CD4-positive, alpha-beta T cell (primary cell): ENCODE data around the gene RRAS. TPM values are rescaled to one million over a fixed set of nuclear protein-coding genes. Genes with fewer than 3 reads are reported as not detected.

Source experiments
- ATAC-seq: fragments of 200-7000 bp; cut with Tn5 transposase; one replicate; pipeline ENCODE4 v1.10.0; 2022; ENCODE audit warnings: mild to moderate bottlenecking; ENCODE audit not compliant: poor library complexity
- CTCF ChIA-PET: fragments of 350-600 bp; sonication (Branson Sonifier 250); formaldehyde crosslinking; loops from one replicate; lab custom pipeline; 2021; ENCODE audit warnings: antibody characterized with exemption, inconsistent platforms; lab: Charles Lee
- POLR2A ChIA-PET: fragments of 350-600 bp; sonication (Branson Sonifier 250); formaldehyde crosslinking; loops from one replicate; lab custom pipeline; 2021; ENCODE audit warnings: antibody characterized with exemption, inconsistent platforms; lab: Charles Lee
- DNase-seq, 14 experiments: peaks; one replicate each; pipeline ENCODE4 v3.0.0-alpha.2; 2013 to 2020; ENCODE audit warnings: mixed read lengths in 2 of 14
- H3K27ac ChIP-seq, 2 donors: one replicate each; pipeline versions ENCODE4 v1.5.1 to v1.7.0; 2013; ENCODE audit warnings: low read length in 2 of 2, low read depth in 1 of 2, mild to moderate bottlenecking in 1 of 2
- H3K27me3 ChIP-seq, 2 experiments: 1 replicate in 1 of 2; 2 replicates in 1 of 2; pipeline versions ENCODE4 v1.6.1 to v1.7.0; 2013; ENCODE audit warnings: low read length in 2 of 2, control low read depth in 1 of 2, mild to moderate bottlenecking in 1 of 2, moderate library complexity in 1 of 2; ENCODE audit not compliant: insufficient read depth in 2 of 2, control insufficient read depth in 1 of 2
- H3K36me3 ChIP-seq: one replicate; pipeline ENCODE4 v1.6.1; 2013; ENCODE audit warnings: low read length, control low read depth; ENCODE audit not compliant: insufficient read depth
- H3K4me1 ChIP-seq: one replicate; pipeline ENCODE4 v1.6.1; 2013; ENCODE audit warnings: low read length, control low read depth; ENCODE audit not compliant: insufficient read depth
- H3K4me3 ChIP-seq: one replicate; pipeline ENCODE4 v1.5.1; 2013; ENCODE audit warnings: mild to moderate bottlenecking, low read length, moderate library complexity
- H3K9me3 ChIP-seq, 2 experiments: 1 replicate in 1 of 2; 2 replicates in 1 of 2; pipeline versions ENCODE4 v1.6.1 to v1.7.0; 2013; ENCODE audit warnings: low read length in 2 of 2, mild to moderate bottlenecking in 2 of 2, control low read depth in 1 of 2, moderate library complexity in 1 of 2; ENCODE audit not compliant: control insufficient read depth in 1 of 2, insufficient read depth in 1 of 2
- H3K27ac Mint-ChIP-seq: one replicate; pipeline ENCODE4 v1.8.0; 2020; ENCODE audit warnings: mixed read lengths
- H3K27me3 Mint-ChIP-seq: one replicate; pipeline ENCODE4 v1.8.0; 2021; ENCODE audit warnings: mixed read lengths
- H3K36me3 Mint-ChIP-seq: one replicate; pipeline ENCODE4 v1.8.0; 2021; ENCODE audit warnings: low read depth, mixed read lengths
- H3K4me1 Mint-ChIP-seq: one replicate; pipeline ENCODE4 v1.8.0; 2021; ENCODE audit warnings: low read depth, mixed read lengths
- H3K4me3 Mint-ChIP-seq: one replicate; pipeline ENCODE4 v1.8.0; 2020; ENCODE audit warnings: mild to moderate bottlenecking, mixed read lengths
- H3K9me3 Mint-ChIP-seq: one replicate; pipeline ENCODE4 v1.8.0; 2020; ENCODE audit warnings: mixed read lengths
- CTCF ChIP-seq: fragments of 200-600 bp; IDR thresholded peaks from one replicate; pipeline ENCODE4 v1.8.0; 2022; ENCODE audit warnings: antibody characterized with exemption, mild to moderate bottlenecking
- intact Hi-C, 2 experiments: fragments of 100-400 bp; cut with DNase I in 1 of 2; cut with micrococcal nuclease in 1 of 2; formaldehyde crosslinking; loops; one replicate each; pipeline versions ENCODE4 v1.15.1 to v1.9.0; 2023 to 2025; cut with DNase I, micrococcal nuclease
- total RNA-seq, 174 experiments: library from RNA in 2 of 174; stranded (reverse) in 2 of 174; gene quantifications; one replicate each; pipeline ENCODE4 v1.2.3 and lab custom pipeline; 2021 to 2026

The RRAS gene
- total RNA-seq, 2 experiments from 2014 or later, result 4.2 to 4.7 TPM

GRCh38 chr19:49660338-49660961 is 20.5 kb upstream of the RRAS start:
- ChIA-PET POLR2A (interaction anchor here (1.3 to 6.7 kb wide), 4 partner anchors 16 to 80 kb away, joined by 4 to 92 read pairs (median 6); partner anchors contain the start of genes NOSIP, PRMT1, RRAS and SCAF1), CTCF (no interaction called here)
- Mint-ChIP-seq H3K27me3 (no peaks in the 10 kb centered on the region), H3K36me3 (peaks cover 66% of the 10 kb centered on the region), H3K4me3 (no peak overlapping the region), H3K27ac (peak overlapping the region; percentile 65), H3K4me1 (peaks cover 13% of the 10 kb centered on the region), H3K9me3 (no peaks in the 10 kb centered on the region)
- Histone ChIP-seq H3K27ac (no peak overlapping the region), H3K4me3 (no peak overlapping the region), H3K9me3 (no peaks in the 10 kb centered on the region), H3K36me3 (peaks cover 71% of the 10 kb centered on the region), H3K4me1 (peaks cover 47% of the 10 kb centered on the region), H3K27me3 (no peaks in the 10 kb centered on the region)
- no peak for TF ChIP-seq CTCF
- intact Hi-C loops, result loop anchor here in 1 of 2 experiments (10.0 kb wide), 1 partner anchor 1406 kb away; the partner anchor contains the start of gene CARD8
- DNase-seq (no peak), ATAC-seq (no peak)

DNA sequence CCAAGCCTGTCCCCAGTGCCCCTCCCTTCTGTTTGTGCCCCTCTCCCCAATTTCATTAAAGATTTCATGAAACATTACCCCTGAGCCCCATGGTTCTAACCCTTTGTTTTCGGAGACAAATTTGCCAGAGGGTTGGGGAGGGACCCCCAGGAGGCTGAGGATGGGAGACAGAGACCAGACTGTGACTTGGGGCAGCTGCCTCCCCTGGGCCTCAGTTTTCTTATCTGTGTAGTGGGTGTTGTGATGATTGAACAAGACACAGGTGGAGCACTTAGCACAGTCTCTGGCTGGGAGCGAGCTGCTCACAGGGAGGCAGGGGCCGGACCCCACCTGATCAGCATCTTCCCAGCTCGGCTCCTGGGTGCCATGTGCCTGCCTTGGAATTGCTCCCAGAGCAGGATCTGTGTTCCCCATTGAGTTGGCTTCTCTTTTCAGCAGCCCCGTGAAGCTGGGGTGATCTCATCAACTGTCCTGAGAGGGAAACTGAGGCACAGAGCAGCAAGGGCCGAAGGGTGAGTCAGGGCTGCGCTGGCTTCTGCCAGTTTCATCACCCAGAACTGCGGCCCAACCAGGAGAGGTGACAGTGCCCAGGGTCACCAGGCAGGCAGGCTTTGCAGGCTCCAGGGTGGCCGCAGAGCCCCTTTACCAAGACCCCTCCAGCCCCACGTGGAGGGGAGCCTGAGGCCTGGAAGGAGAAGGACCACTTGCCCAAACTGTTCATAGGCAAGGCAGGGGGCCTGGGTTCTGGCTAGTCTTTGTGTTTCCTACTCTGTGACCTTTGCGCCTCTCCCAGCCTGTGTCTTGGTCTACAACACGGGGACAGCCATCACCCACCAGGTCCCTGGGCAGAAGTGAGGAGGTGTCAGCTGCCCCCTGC is 18.9 kb upstream of the RRAS start:
- Histone ChIP-seq H3K9me3 (no peaks in the 10 kb centered on the region), H3K4me3 (no peak overlapping the region), H3K27me3 (no peaks in the 10 kb centered on the region), H3K36me3 (peaks cover 86% of the 10 kb centered on the region), H3K27ac (no peak overlapping the region), H3K4me1 (peaks cover 38% of the 10 kb centered on the region)
- Mint-ChIP-seq H3K9me3 (no peaks in the 10 kb centered on the region), H3K27ac (peak overlapping the region; percentile 65), H3K4me3 (no peak overlapping the region), H3K4me1 (peaks cover 5% of the 10 kb centered on the region), H3K27me3 (no peaks in the 10 kb centered on the region), H3K36me3 (peaks cover 64% of the 10 kb centered on the region)
- ChIA-PET POLR2A (no interaction called here), CTCF (no interaction called here)
- DNase-seq (no peak), ATAC-seq (no peak)
- no peak for TF ChIP-seq CTCF
- intact Hi-C loops, result no loop called here

DNA sequence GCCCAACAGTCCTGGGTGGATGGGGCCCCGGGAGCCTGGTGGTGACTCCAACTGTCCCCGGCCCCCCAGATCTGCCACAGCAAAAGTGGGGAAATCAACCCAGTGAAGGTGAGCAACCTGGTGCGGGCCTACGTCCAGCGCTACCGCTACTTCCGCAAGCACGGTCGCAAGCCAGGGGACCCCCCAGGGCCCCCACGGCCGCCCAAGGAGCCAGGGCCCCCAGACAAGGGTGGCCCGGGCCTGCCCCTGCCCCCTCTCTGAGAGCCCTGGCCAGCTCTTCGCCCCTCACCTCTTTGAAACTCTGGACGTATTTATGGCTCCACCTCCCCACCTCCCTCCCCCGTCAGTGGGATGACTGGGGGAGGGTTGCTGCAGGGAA is 18.2 kb upstream of the RRAS start:
- intact Hi-C loops, result no loop called here
- H3K27ac Mint-ChIP-seq, result no peak overlapping the region
- H3K4me1 ChIP-seq, result peaks cover 31% of the 10 kb centered on the region
- no peak for DNase-seq
- H3K36me3 Mint-ChIP-seq, result peaks cover 63% of the 10 kb centered on the region
- H3K9me3 ChIP-seq, result no peaks in the 10 kb centered on the region
- CTCF ChIA-PET, result no interaction called here
- ATAC-seq, result no peak
- no peaks in the 10 kb centered on the region for H3K27me3 Mint-ChIP-seq
- TF ChIP-seq CTCF, result no peak
- no peaks in the 10 kb centered on the region for H3K9me3 Mint-ChIP-seq
- no peak overlapping the region for H3K27ac ChIP-seq
- no peak overlapping the region for H3K4me3 Mint-ChIP-seq
- peaks cover 92% of the 10 kb centered on the region for H3K36me3 ChIP-seq
- no peaks in the 10 kb centered on the region for H3K27me3 ChIP-seq
- POLR2A ChIA-PET, result no interaction called here
- H3K4me3 ChIP-seq, result no peak overlapping the region
- no peaks in the 10 kb centered on the region for H3K4me1 Mint-ChIP-seq
